Measurements from ENCODE around the gene KXD1.

DNA sequence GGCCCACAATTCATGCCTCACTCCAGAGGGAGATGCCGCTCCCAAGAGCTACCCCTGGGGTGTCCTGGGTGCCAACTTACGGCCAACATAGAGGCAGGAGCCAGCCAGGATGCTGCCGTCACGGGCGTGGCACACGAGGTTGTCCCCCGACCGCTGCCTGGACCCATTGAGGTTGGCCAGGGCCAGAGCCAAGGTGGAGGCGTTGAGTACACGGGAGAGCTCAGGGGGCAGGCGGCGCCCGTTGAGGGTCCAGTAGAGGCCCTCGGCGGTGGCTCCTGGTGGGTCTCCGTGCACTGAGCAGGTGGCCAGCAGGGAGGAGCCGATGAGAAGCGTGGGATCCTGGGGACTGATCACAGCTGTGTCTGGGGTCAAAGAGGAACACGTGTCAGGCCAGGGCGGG, 41.8 kb downstream of the KXD1 start:
- TF ChIP-seq CTCF (IDR thresholded peaks at IDR 0.05 in 4 of 5, conservative IDR thresholded peaks at IDR 0.05 in 1 of 5) (no peak), POLR2A (IDR thresholded peaks at IDR 0.05) (no peak)
